HL-60 (cell line): ENCODE measurements around the gene NTN4.

Experiments used
- DNase-seq, 2 experiments: peaks; one replicate each; pipeline ENCODE4 v3.0.0-alpha.2; 2010 to 2020; ENCODE audit warnings: low read depth in 1 of 2, low spot score in 1 of 2
- H3K27ac ChIP-seq: fragments of 250-450 bp; sonication (Bioruptor Pico); replicated peaks from 2 replicates; pipeline ENCODE4 v1.5.1; 2020; ENCODE audit warnings: mild to moderate bottlenecking, moderate library complexity
- H3K27me3 ChIP-seq: fragments of 250-450 bp; sonication (Bioruptor Pico); 2 replicates; pipeline ENCODE4 v1.5.1; 2021; ENCODE audit warnings: mild to moderate bottlenecking, moderate library complexity; ENCODE audit not compliant: insufficient read depth, poor library complexity, severe bottlenecking
- H3K4me3 ChIP-seq: replicated peaks from 2 replicates; pipeline ENCODE4 v1.5.1; 2011; ENCODE audit warnings: mild to moderate bottlenecking, control low read depth, low read length; ENCODE audit not compliant: insufficient read depth
- GABPA ChIP-seq: IDR thresholded peaks from 2 replicates; pipeline ENCODE4 v1.6.1; 2012; ENCODE audit warnings: low read depth
- POLR2AphosphoS5 ChIP-seq: IDR thresholded peaks from 2 replicates; pipeline ENCODE4 v1.6.1; 2012; ENCODE audit warnings: low read depth
- SPI1 ChIP-seq: IDR thresholded peaks from 2 replicates; pipeline ENCODE4 v1.6.1; 2012; ENCODE audit warnings: low read depth, mild to moderate bottlenecking, borderline replicate concordance
- TF ChIP-seq, protein P1 (sequence below): IDR thresholded peaks from 2 replicates; pipeline ENCODE4 v1.6.1; 2012; ENCODE audit warnings: low read depth; ENCODE audit not compliant: insufficient replicate concordance
- TF ChIP-seq, protein P2 (sequence below): IDR thresholded peaks from one replicate; pipeline ENCODE4 v1.5.1; 2011; ENCODE audit warnings: low read length, control low read depth, inconsistent platforms; ENCODE audit not compliant: insufficient read depth

NTN4 gene

DNA sequence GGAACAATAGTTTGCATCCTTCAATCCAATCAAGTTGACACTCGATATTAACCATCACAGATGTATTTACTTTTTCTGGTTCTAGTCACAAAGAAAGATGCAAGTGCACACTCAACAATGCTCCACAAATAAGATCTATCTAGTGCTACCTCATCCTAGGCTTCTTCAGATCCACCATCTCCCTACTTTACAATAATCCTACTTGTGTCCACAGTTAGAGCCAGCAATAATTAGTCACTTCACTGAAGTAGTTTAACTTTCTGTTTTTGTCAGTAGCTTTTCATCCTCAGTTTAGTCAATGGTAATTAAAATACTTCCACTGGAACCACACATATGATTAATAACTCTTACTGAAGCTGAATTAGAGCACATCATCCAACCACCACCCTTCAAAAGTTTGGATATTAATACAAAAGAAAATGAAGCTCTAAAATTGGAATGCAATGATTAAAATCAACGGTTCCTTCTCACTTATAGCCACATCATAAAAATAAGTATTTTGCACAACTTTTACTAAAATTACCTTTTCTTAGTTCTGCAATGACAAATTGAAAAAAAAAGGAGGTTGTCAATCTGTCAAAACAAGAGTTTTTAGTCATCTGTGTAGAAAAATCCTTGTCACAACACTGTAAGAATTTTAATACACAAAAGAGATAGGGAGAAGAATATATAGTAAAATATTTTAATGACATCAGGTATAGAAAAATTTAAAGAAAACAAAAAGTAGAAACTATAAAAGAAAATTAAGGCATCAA lies 39.9 kb upstream of the NTN4 start:
- TF ChIP-seq POLR2AphosphoS5 (no peak), SPI1 (no peak), GABPA (no peak)
- TF ChIP-seq, protein P1, sequence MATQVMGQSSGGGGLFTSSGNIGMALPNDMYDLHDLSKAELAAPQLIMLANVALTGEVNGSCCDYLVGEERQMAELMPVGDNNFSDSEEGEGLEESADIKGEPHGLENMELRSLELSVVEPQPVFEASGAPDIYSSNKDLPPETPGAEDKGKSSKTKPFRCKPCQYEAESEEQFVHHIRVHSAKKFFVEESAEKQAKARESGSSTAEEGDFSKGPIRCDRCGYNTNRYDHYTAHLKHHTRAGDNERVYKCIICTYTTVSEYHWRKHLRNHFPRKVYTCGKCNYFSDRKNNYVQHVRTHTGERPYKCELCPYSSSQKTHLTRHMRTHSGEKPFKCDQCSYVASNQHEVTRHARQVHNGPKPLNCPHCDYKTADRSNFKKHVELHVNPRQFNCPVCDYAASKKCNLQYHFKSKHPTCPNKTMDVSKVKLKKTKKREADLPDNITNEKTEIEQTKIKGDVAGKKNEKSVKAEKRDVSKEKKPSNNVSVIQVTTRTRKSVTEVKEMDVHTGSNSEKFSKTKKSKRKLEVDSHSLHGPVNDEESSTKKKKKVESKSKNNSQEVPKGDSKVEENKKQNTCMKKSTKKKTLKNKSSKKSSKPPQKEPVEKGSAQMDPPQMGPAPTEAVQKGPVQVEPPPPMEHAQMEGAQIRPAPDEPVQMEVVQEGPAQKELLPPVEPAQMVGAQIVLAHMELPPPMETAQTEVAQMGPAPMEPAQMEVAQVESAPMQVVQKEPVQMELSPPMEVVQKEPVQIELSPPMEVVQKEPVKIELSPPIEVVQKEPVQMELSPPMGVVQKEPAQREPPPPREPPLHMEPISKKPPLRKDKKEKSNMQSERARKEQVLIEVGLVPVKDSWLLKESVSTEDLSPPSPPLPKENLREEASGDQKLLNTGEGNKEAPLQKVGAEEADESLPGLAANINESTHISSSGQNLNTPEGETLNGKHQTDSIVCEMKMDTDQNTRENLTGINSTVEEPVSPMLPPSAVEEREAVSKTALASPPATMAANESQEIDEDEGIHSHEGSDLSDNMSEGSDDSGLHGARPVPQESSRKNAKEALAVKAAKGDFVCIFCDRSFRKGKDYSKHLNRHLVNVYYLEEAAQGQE, result no peak
- TF ChIP-seq, protein P2, sequence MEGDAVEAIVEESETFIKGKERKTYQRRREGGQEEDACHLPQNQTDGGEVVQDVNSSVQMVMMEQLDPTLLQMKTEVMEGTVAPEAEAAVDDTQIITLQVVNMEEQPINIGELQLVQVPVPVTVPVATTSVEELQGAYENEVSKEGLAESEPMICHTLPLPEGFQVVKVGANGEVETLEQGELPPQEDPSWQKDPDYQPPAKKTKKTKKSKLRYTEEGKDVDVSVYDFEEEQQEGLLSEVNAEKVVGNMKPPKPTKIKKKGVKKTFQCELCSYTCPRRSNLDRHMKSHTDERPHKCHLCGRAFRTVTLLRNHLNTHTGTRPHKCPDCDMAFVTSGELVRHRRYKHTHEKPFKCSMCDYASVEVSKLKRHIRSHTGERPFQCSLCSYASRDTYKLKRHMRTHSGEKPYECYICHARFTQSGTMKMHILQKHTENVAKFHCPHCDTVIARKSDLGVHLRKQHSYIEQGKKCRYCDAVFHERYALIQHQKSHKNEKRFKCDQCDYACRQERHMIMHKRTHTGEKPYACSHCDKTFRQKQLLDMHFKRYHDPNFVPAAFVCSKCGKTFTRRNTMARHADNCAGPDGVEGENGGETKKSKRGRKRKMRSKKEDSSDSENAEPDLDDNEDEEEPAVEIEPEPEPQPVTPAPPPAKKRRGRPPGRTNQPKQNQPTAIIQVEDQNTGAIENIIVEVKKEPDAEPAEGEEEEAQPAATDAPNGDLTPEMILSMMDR, result no peak
- no peak overlapping the region for H3K4me3 ChIP-seq
- H3K27me3 ChIP-seq, result peaks cover 18% of the 10 kb centered on the region
- DNase-seq, result no peak
- no peak overlapping the region for H3K27ac ChIP-seq

DNA sequence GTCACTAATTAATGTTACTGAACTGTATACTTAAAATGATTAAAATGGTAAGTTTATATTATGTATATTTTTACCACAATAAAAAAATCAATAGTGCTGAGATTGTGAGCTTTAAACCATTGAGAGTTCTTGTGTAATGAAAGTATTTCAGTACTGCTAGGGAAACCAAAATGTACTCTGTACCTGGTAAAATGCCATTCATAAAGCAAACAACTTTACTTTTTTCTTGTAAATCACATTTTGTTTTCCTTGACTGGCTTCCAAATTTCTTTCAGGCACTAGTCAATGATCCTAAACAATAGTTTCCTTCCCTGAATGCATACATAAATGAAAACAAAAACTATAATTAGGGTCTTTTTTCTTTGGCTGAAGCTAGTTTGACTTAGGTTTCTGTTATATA lies 38.8 kb upstream of the NTN4 start:
- no peak overlapping the region for H3K27ac ChIP-seq
- TF ChIP-seq, protein P1, result no peak
- no peak for TF ChIP-seq SPI1
- TF ChIP-seq, protein P2, result no peak
- TF ChIP-seq POLR2AphosphoS5, result no peak
- TF ChIP-seq GABPA, result no peak
- peaks cover 18% of the 10 kb centered on the region for H3K27me3 ChIP-seq

DNA sequence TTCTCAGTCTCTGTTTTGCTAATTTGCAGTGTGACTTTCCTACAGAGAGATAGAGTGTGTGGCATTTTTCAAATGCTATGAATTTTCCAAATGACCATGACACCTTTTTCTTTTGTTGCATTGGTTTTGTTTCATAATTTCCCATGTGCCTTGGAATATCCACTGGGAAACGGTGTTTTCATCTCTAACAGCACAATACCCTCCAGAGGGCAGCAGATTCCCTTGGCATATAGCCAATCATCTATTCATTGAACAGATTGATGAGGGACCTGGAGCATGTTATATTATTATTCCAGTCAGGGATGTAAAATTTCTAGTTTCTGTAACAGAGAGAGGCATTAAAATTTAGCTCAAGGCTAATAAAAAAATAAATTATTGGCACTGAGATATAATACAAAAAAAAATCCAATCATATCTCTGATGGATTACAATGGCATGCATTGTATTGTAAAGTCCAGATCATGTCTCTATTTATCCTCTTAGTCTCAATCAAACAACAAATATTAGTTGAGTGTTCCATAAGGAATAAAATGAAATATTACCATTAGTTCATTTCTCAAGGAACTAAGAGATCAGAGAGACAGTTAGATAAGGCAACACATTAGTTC lies 29.6 kb upstream of the NTN4 start:
- peak; percentile 4 to 20 for DNase-seq
- Histone ChIP-seq H3K27me3 (peaks cover 4% of the 10 kb centered on the region), H3K27ac (no peak overlapping the region), H3K4me3 (no peak overlapping the region)
- no peak for TF ChIP-seq GABPA
- TF ChIP-seq, protein P2, result peak; percentile 6

More for the DNA sequence above, 38.8 kb upstream of the NTN4 start:
- DNase-seq, result no peak
- H3K4me3 ChIP-seq, result no peak overlapping the region
